ENCODE data around the gene MFF.

MFF gene

DNA sequence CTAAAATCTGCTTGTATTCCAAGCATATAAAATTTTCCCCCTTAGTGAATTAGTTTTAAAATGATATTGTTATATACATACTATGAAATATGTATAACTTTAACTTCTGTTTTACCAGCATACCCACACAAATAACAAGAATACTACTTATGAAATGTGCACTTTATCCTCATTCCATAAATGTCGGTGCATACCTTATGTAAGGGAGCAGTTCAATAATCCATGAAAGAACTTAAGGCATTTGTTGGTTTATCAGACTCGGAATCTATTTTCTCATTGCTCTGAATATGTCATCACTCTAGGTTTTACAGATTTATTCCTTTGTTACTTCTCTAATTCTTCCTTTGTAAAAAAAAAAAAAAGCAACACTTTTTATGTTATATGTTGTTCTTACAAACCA is 12.5 kb upstream of the MFF start:
- Histone ChIP-seq H3K4me1 (ENCODE audit: control insufficient read depth, insufficient read depth, low read length) (no peaks in the 10 kb centered on the region), H3K27ac (ENCODE audit: low read depth, low read length) (no peak overlapping the region), H3K27me3 (ENCODE audit: control insufficient read depth, insufficient read depth, low read length) (no peaks in the 10 kb centered on the region), H3K9ac (ENCODE audit: low read length) (no peak overlapping the region), H3K4me3 (ENCODE audit: low read length) (no peak overlapping the region), H3K36me3 (ENCODE audit: control insufficient read depth, insufficient read depth, low read length) (no peaks in the 10 kb centered on the region)

DNA sequence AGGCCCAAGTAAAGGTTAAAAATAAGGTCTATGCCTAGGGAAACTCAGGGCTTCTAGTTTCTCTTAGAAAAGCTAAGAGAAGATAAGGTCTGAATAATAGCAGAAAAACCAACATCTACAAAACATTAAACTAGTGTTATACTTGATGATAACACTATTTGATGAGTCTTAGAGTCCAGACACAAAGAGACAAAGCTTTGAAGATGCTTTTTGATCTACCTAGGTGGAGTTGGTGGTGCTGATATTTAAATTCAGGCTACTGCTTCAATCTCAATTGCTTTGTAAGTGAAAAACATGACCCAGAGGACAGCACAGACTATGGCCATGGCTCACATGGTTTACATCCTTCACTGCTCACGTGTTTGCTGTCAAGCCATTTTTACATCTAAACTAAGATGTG is 11.7 kb upstream of the MFF start:
- Histone ChIP-seq H3K36me3 (ENCODE audit: control insufficient read depth, insufficient read depth, low read length) (no peaks in the 10 kb centered on the region), H3K27me3 (ENCODE audit: control insufficient read depth, insufficient read depth, low read length) (no peaks in the 10 kb centered on the region), H3K4me3 (ENCODE audit: low read length) (no peak overlapping the region), H3K4me1 (ENCODE audit: control insufficient read depth, insufficient read depth, low read length) (no peaks in the 10 kb centered on the region), H3K27ac (ENCODE audit: low read depth, low read length) (no peak overlapping the region), H3K9ac (ENCODE audit: low read length) (no peak overlapping the region)

DNA sequence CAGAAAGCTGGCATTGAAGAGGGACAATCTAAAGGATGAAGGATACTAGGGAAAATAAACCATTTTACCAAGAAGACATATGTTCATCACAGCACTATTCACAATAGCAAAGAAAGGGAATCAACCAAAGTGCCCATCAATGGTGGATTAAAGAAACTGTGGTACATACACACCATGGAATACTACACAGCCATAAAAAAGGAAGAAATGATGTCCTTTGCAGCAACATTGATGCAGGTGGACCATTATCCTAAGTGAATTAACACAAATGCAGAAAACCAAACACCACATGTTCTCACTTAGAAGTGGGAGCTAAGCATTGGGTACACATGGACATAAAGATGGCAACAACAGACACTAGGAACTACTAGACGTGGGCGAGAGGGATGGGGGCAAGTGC is 7.2 kb upstream of the MFF start:
- H3K9ac ChIP-seq (ENCODE audit: low read length): no peak overlapping the region
- H3K27me3 ChIP-seq (ENCODE audit: control insufficient read depth, insufficient read depth, low read length): no peaks in the 10 kb centered on the region
- no peak overlapping the region for H3K27ac ChIP-seq (ENCODE audit: low read depth, low read length)
- H3K4me3 ChIP-seq (ENCODE audit: low read length): no peak overlapping the region
- H3K4me1 ChIP-seq (ENCODE audit: control insufficient read depth, insufficient read depth, low read length): no peaks in the 10 kb centered on the region
- H3K36me3 ChIP-seq (ENCODE audit: control insufficient read depth, insufficient read depth, low read length): no peaks in the 10 kb centered on the region

DNA sequence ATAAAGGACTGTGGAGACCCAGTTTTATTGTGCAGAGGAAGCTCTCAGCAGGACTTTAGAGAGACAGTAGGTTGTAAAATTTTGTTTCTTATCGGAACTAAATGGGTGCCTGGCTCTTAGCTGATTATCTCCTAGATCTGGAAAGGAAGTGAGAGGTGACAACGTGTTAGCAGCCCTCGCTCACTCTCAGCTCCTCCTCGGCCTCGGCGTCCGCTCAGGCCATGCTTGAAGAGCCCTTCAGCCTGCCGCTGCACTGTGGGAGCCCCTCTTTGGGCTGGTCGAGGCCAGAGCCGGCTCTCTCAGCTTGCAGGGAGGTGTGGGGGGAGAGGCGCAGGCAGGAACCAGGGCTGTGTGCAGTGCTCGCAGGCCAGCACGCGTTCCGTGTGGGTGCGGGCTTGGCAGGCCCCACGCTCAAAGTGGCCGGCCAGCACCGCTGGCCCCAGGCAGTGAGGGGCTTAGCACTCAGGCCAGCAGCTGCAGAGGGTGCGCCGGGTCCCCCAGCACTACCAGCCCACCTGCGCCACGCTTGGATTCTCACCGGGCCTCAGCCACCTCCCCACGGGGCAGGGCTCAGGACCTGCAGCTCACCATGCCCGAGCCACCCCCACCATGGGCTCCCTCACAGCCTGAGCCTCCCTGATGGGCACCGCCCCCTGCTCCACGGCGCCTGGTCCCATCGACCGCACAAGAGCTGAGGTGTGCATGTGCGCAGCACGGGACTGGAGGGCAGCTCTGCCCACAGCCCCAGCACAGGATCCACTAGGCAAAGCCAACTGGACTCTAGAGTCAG is 4.6 kb upstream of the MFF start:
- Histone ChIP-seq H3K4me3 (ENCODE audit: low read length) (no peak overlapping the region), H3K27me3 (ENCODE audit: control insufficient read depth, insufficient read depth, low read length) (no peaks in the 10 kb centered on the region), H3K36me3 (ENCODE audit: control insufficient read depth, insufficient read depth, low read length) (no peaks in the 10 kb centered on the region), H3K27ac (ENCODE audit: low read depth, low read length) (no peak overlapping the region), H3K4me1 (ENCODE audit: control insufficient read depth, insufficient read depth, low read length) (peaks cover 3% of the 10 kb centered on the region), H3K9ac (ENCODE audit: low read length) (no peak overlapping the region)

DNA sequence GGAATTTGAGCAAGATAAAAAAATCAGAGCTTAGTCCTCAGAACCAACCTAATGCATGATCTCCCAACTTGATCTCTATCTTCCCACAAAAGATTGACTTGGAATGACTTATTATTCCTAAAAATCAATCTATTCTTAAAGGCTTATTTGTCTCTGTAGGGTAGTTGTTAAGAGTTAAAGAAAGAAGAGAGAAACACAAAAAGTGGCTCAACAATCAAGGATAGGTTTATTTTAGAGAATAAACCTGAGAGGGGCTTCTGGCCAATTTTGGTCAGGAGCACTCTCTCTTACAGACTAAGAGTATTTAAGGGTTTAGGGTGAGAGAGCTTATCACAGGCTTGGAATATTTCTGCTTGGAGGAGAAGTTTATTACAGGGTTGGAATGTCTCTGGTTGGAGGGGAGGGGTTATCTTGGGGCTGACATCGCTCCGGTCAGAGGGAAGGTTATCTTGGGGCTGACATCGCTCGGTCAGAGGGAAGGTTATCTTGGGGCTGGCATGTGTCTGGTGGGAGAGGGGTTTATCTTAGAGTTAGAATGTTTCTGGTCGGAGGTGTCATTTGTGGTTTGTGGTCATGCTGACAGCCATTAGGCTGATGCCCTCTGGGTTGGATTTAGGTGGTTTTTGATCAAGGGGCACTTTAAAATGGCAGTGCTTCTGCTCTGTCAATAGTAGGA is 2.4 kb upstream of the MFF start:
- Histone ChIP-seq H3K4me1 (ENCODE audit: control insufficient read depth, insufficient read depth, low read length) (peaks cover 3% of the 10 kb centered on the region), H3K4me3 (ENCODE audit: low read length) (no peak overlapping the region), H3K9ac (ENCODE audit: low read length) (no peak overlapping the region), H3K27me3 (ENCODE audit: control insufficient read depth, insufficient read depth, low read length) (no peaks in the 10 kb centered on the region), H3K36me3 (ENCODE audit: control insufficient read depth, insufficient read depth, low read length) (no peaks in the 10 kb centered on the region), H3K27ac (ENCODE audit: low read depth, low read length) (no peak overlapping the region)

DNA sequence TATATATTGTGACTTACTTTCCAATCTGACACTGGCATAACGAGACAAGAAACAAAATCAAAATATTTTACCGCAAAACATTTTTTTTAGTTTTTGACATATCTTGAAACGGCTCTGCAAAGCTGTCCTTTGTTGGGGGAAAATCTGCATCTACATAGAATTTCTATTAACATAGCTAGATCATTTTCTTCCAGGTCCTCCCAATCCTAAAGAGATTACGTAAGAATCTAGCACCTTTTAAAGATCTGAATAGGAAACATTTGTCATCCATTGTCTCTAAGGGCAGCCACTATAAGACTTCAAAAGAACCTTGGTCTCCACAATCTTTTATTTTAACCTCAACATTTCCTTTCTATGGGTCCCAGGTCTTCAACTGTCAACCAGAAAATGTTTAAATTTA is 1.2 kb upstream of the MFF start:
- no peaks in the 10 kb centered on the region for H3K36me3 ChIP-seq (ENCODE audit: control insufficient read depth, insufficient read depth, low read length)
- H3K9ac ChIP-seq (ENCODE audit: low read length): no peak overlapping the region
- H3K4me1 ChIP-seq (ENCODE audit: control insufficient read depth, insufficient read depth, low read length): peaks cover 3% of the 10 kb centered on the region
- H3K27ac ChIP-seq (ENCODE audit: low read depth, low read length): no peak overlapping the region
- no peak overlapping the region for H3K4me3 ChIP-seq (ENCODE audit: low read length)
- H3K27me3 ChIP-seq (ENCODE audit: control insufficient read depth, insufficient read depth, low read length): no peaks in the 10 kb centered on the region

DNA sequence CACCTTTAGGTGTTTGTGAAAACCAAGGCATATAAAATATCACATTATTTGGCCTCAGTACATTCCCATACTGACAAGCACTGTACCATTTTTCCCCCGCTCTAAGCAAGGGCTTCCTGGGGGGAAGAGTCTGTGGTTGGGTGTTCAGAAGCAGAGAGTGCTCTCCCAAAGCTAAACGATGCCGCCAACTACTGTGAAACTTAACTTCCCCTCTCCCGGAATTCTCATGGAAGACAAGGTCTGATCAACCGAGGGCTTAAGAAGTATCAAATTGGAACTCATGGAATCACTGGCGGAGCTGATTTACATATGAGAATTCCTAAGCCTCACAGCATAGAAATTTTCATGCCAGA is 433 bp upstream of the MFF start:
- H3K27ac ChIP-seq (ENCODE audit: low read depth, low read length): peak overlapping the region; percentile 67

DNA sequence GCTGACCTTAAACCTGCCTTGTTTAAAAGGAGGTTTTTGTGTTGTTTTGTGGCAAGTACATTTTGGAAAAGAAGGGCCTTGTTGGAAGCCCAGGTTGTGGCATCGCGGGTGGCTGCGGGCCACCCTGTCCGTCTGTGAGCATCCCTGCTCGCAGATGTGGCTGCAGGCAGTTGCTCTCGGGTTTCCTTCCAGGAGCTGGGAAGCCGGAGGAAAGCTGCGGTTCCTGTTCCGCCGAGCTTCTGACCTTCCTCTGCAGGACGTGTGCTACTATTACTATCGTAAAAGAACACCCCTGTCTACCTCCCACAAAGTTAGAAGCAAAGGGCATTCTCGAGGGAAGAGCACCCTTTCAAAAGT is 766 bp downstream of the MFF start:
- Histone ChIP-seq H3K9ac (ENCODE audit: low read length) (peak overlapping the region; percentile 70), H3K27ac (ENCODE audit: low read depth, low read length) (peak overlapping the region; percentile 79), H3K27me3 (ENCODE audit: control insufficient read depth, insufficient read depth, low read length) (no peaks in the 10 kb centered on the region), H3K4me1 (ENCODE audit: control insufficient read depth, insufficient read depth, low read length) (peaks cover 3% of the 10 kb centered on the region), H3K36me3 (ENCODE audit: control insufficient read depth, insufficient read depth, low read length) (no peaks in the 10 kb centered on the region), H3K4me3 (ENCODE audit: low read length) (peak overlapping the region; percentile 82)

More for the DNA sequence above, 433 bp upstream of the MFF start:
- Histone ChIP-seq H3K4me1 (ENCODE audit: control insufficient read depth, insufficient read depth, low read length) (peaks cover 3% of the 10 kb centered on the region), H3K4me3 (ENCODE audit: low read length) (peak overlapping the region; percentile 82), H3K27me3 (ENCODE audit: control insufficient read depth, insufficient read depth, low read length) (no peaks in the 10 kb centered on the region), H3K9ac (ENCODE audit: low read length) (peak overlapping the region; percentile 8), H3K36me3 (ENCODE audit: control insufficient read depth, insufficient read depth, low read length) (no peaks in the 10 kb centered on the region)

DNA sequence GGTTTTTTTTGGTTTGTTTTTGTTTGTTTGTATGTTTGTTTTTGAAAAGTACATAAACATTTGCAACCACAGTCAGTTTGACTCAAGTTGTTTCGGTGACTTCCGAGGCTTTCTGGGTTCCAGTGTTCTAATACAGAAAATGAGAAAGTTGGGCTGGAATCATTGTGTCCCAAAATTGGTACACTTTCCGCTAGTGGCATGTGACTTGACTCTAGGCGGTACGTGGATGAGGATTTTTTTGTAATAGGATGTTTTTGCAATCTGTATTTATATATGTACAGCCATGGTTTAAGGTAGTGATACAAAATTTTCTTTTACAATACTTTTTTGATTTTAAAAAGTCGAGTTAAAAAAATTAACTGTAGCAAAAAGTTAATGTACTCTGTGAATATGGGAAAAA is 1.7 kb downstream of the MFF start:
- Histone ChIP-seq H3K36me3 (ENCODE audit: control insufficient read depth, insufficient read depth, low read length) (no peaks in the 10 kb centered on the region), H3K9ac (ENCODE audit: low read length) (no peak overlapping the region), H3K4me3 (ENCODE audit: low read length) (no peak overlapping the region), H3K4me1 (ENCODE audit: control insufficient read depth, insufficient read depth, low read length) (peaks cover 3% of the 10 kb centered on the region), H3K27me3 (ENCODE audit: control insufficient read depth, insufficient read depth, low read length) (no peaks in the 10 kb centered on the region), H3K27ac (ENCODE audit: low read depth, low read length) (no peak overlapping the region)

DNA sequence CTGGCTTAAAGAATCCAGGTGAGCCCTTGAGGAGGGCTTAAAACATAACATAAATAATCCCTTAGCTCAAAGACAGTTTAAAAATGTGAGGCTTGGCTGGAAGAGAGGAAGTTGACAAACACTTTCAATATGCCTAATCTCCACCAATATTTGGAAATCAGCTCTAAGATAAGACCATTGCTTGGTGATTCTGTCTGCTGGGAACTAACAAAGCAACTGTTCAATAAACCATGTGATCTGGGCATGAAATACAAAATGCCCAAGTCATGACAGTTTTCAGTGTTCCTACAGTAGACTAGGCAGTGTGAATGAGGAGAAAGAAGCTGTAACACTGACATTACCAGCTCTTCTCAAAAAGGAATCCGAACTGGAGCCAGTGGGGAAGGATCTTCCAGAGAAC is 10.7 kb downstream of the MFF start:
- Histone ChIP-seq H3K9ac (ENCODE audit: low read length) (no peak overlapping the region), H3K27ac (ENCODE audit: low read depth, low read length) (no peak overlapping the region), H3K4me1 (ENCODE audit: control insufficient read depth, insufficient read depth, low read length) (no peaks in the 10 kb centered on the region), H3K36me3 (ENCODE audit: control insufficient read depth, insufficient read depth, low read length) (peaks cover 8% of the 10 kb centered on the region), H3K4me3 (ENCODE audit: low read length) (no peak overlapping the region), H3K27me3 (ENCODE audit: control insufficient read depth, insufficient read depth, low read length) (no peaks in the 10 kb centered on the region)

DNA sequence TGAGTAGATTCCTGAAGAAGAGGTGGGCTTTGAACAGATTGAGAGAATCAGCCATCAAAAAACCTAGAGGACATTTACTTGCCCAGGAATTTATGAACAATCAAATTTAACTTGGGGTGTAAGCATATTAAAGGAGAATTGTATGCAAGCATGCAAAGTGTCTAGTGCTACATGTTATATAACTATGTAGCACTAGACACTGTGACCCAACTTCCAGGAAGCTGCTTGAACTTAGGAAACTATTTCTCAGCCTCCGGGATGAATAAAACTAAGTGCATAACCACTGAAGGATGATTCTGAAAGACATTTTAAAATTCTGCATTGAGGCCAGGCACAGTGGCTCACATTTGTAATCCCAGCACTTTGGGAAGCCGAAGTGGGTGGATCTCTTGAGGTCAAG is 12.4 kb downstream of the MFF start:
- Histone ChIP-seq H3K9ac (ENCODE audit: low read length) (no peak overlapping the region), H3K36me3 (ENCODE audit: control insufficient read depth, insufficient read depth, low read length) (peaks cover 8% of the 10 kb centered on the region), H3K27ac (ENCODE audit: low read depth, low read length) (no peak overlapping the region), H3K27me3 (ENCODE audit: control insufficient read depth, insufficient read depth, low read length) (no peaks in the 10 kb centered on the region), H3K4me1 (ENCODE audit: control insufficient read depth, insufficient read depth, low read length) (no peaks in the 10 kb centered on the region), H3K4me3 (ENCODE audit: low read length) (no peak overlapping the region)

DNA sequence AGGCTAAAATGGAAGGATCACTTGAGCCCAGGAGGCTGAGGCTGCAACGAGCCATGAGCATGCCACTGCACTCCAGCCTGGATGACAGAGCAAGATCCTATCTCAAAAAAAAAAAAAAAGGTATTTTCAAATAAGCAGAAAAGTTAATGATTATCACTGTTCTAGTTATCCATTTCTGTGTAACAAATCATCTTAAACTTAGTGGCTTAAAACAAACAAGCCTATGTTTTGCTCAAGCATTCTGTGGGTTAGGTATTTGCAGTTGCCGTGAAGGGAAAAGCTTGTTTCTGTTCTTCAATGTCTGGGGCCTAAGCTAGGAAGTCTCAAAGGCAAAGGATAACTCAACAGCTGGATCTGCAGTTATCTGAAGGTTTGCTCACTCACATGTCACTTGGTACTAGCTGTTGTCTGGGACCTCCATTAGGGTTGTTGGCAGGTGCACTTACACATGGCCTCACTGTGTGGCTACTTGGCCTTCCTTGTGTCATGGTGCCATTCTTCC is 14.1 kb downstream of the MFF start:
- Histone ChIP-seq H3K27me3 (ENCODE audit: control insufficient read depth, insufficient read depth, low read length) (no peaks in the 10 kb centered on the region), H3K4me3 (ENCODE audit: low read length) (no peak overlapping the region), H3K36me3 (ENCODE audit: control insufficient read depth, insufficient read depth, low read length) (peaks cover 8% of the 10 kb centered on the region), H3K4me1 (ENCODE audit: control insufficient read depth, insufficient read depth, low read length) (no peaks in the 10 kb centered on the region), H3K27ac (ENCODE audit: low read depth, low read length) (no peak overlapping the region), H3K9ac (ENCODE audit: low read length) (no peak overlapping the region)

DNA sequence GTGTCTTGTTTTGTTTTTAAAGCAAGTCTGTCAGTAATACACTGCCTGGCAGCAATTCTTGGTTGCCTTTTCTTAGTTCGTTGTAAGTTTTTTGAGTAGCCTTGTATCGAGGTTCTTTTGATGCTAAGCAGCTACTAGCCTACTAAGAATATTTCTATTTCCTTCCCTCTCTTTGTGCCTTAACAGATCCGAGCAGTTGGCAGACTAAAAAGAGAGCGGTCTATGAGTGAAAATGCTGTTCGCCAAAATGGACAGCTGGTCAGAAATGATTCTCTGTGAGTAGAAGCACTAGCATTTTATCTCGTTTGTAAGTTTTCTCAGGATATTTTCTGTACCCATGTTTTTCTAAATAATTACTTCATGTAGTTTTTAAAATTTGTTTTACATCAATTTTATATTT is 15.1 kb downstream of the MFF start:
- no peak overlapping the region for H3K4me3 ChIP-seq (ENCODE audit: low read length)
- H3K27ac ChIP-seq (ENCODE audit: low read depth, low read length): no peak overlapping the region
- H3K27me3 ChIP-seq (ENCODE audit: control insufficient read depth, insufficient read depth, low read length): no peaks in the 10 kb centered on the region
- H3K9ac ChIP-seq (ENCODE audit: low read length): no peak overlapping the region
- H3K36me3 ChIP-seq (ENCODE audit: control insufficient read depth, insufficient read depth, low read length): peaks cover 5% of the 10 kb centered on the region
- H3K4me1 ChIP-seq (ENCODE audit: control insufficient read depth, insufficient read depth, low read length): no peaks in the 10 kb centered on the region
